ENCODE measurements around the gene DIPK1B.
"Not testable (repeated sequence)": the region's sequence is repeated elsewhere in the genome, so short reads cannot be mapped to it uniquely, and the experiment has no call there.

The DIPK1B gene

GRCh38 chr9:136759436-136760325 lies 47.3 kb downstream of the DIPK1B start:
- H3K4me3 Mint-ChIP-seq: no peak overlapping the region

GRCh38 chr9:136760424-136760823 lies 48.1 kb downstream of the DIPK1B start:
- Mint-ChIP-seq H3K9me3 (peaks cover 13% of the 10 kb centered on the region), H3K4me3 (no peak overlapping the region), H3K27me3 (ENCODE audit: low read depth) (no peaks in the 10 kb centered on the region), H3K4me1 (ENCODE audit: low read depth) (no peaks in the 10 kb centered on the region), H3K27ac (no peak overlapping the region), H3K36me3 (ENCODE audit: low read depth) (peaks cover 3% of the 10 kb centered on the region)

More at GRCh38 chr9:136759436-136760325, 47.3 kb downstream of the DIPK1B start:
- Mint-ChIP-seq H3K27me3 (ENCODE audit: low read depth) (no peaks in the 10 kb centered on the region), H3K27ac (no peak overlapping the region), H3K9me3 (peaks cover 15% of the 10 kb centered on the region), H3K4me1 (ENCODE audit: low read depth) (no peaks in the 10 kb centered on the region), H3K36me3 (ENCODE audit: low read depth) (peaks cover 3% of the 10 kb centered on the region)

GRCh38 chr9:136760834-136761544 lies 48.6 kb downstream of the DIPK1B start:
- H3K27me3 Mint-ChIP-seq (ENCODE audit: low read depth); H3K4me1 Mint-ChIP-seq (ENCODE audit: low read depth); H3K36me3 Mint-ChIP-seq (ENCODE audit: low read depth); H3K9me3 Mint-ChIP-seq; H3K27ac Mint-ChIP-seq; H3K4me3 Mint-ChIP-seq: not testable (repeated sequence)

- Mint-ChIP-seq H3K36me3 (ENCODE audit: low read depth) (no peaks in the 10 kb centered on the region), H3K27me3 (ENCODE audit: low read depth) (no peaks in the 10 kb centered on the region), H3K4me1 (ENCODE audit: low read depth) (peaks cover 2% of the 10 kb centered on the region), H3K27ac (no peak overlapping the region), H3K4me3 (no peak overlapping the region), H3K9me3 (peaks cover 1% of the 10 kb centered on the region)
Measured at GRCh38 chr9:136761545-136761981, 49.2 kb downstream of the DIPK1B start.

GRCh38 chr9:136762221-136762691 lies 49.9 kb downstream of the DIPK1B start:
- peaks cover 7% of the 10 kb centered on the region for H3K4me1 Mint-ChIP-seq (ENCODE audit: low read depth)
- H3K36me3 Mint-ChIP-seq (ENCODE audit: low read depth): no peaks in the 10 kb centered on the region
- H3K4me3 Mint-ChIP-seq: no peak overlapping the region
- H3K27me3 Mint-ChIP-seq (ENCODE audit: low read depth): no peaks in the 10 kb centered on the region
- H3K27ac Mint-ChIP-seq: no peak overlapping the region
- no peaks in the 10 kb centered on the region for H3K9me3 Mint-ChIP-seq

- H3K4me1 Mint-ChIP-seq (ENCODE audit: low read depth): peaks cover 7% of the 10 kb centered on the region
- peaks cover 4% of the 10 kb centered on the region for H3K27me3 Mint-ChIP-seq (ENCODE audit: low read depth)
- no peak overlapping the region for H3K4me3 Mint-ChIP-seq
- no peaks in the 10 kb centered on the region for H3K36me3 Mint-ChIP-seq (ENCODE audit: low read depth)
- no peak overlapping the region for H3K27ac Mint-ChIP-seq
- H3K9me3 Mint-ChIP-seq: no peaks in the 10 kb centered on the region
Measured at GRCh38 chr9:136762915-136763648, 50.7 kb downstream of the DIPK1B start.

- Mint-ChIP-seq H3K27ac (no peak overlapping the region), H3K36me3 (ENCODE audit: low read depth) (no peaks in the 10 kb centered on the region), H3K27me3 (ENCODE audit: low read depth) (peaks cover 4% of the 10 kb centered on the region)
Measured at GRCh38 chr9:136763649-136764035, 51.3 kb downstream of the DIPK1B start.

GRCh38 chr9:136764301-136764891 lies 52.0 kb downstream of the DIPK1B start, which contains the start of gene LCN15:
TSS of gene LCN15 (minus strand) at chr9:136764518. CDS start at chr9:136764488, 30 bp downstream.
- H3K27me3 Mint-ChIP-seq (ENCODE audit: low read depth): peaks cover 4% of the 10 kb centered on the region
- H3K36me3 Mint-ChIP-seq (ENCODE audit: low read depth): no peaks in the 10 kb centered on the region
- no peak within 1 kb of the TSS for H3K4me3 Mint-ChIP-seq
- H3K9me3 Mint-ChIP-seq: no peaks in the 10 kb centered on the region
- H3K27ac Mint-ChIP-seq: no peak within 1 kb of the TSS
- peaks cover 7% of the 10 kb centered on the region for H3K4me1 Mint-ChIP-seq (ENCODE audit: low read depth)

More at GRCh38 chr9:136763649-136764035, 51.3 kb downstream of the DIPK1B start:
- Mint-ChIP-seq H3K9me3 (no peaks in the 10 kb centered on the region), H3K4me1 (ENCODE audit: low read depth) (peaks cover 7% of the 10 kb centered on the region), H3K4me3 (no peak overlapping the region)

- H3K9me3 Mint-ChIP-seq: no peaks in the 10 kb centered on the region
- H3K27me3 Mint-ChIP-seq (ENCODE audit: low read depth): peaks cover 4% of the 10 kb centered on the region
- peaks cover 7% of the 10 kb centered on the region for H3K4me1 Mint-ChIP-seq (ENCODE audit: low read depth)
- no peaks in the 10 kb centered on the region for H3K36me3 Mint-ChIP-seq (ENCODE audit: low read depth)
- H3K27ac Mint-ChIP-seq: no peak overlapping the region
- no peak overlapping the region for H3K4me3 Mint-ChIP-seq
Measured at GRCh38 chr9:136765041-136765440, 52.7 kb downstream of the DIPK1B start.

GRCh38 chr9:136765745-136766409 lies 53.5 kb downstream of the DIPK1B start:
- not testable (repeated sequence) for H3K27me3 Mint-ChIP-seq (ENCODE audit: low read depth); H3K9me3 Mint-ChIP-seq; H3K4me3 Mint-ChIP-seq; H3K36me3 Mint-ChIP-seq (ENCODE audit: low read depth); H3K27ac Mint-ChIP-seq; H3K4me1 Mint-ChIP-seq (ENCODE audit: low read depth)

- H3K27me3 Mint-ChIP-seq (ENCODE audit: low read depth); H3K27ac Mint-ChIP-seq; H3K4me3 Mint-ChIP-seq; H3K4me1 Mint-ChIP-seq (ENCODE audit: low read depth); H3K36me3 Mint-ChIP-seq (ENCODE audit: low read depth); H3K9me3 Mint-ChIP-seq: not testable (repeated sequence)
Measured at GRCh38 chr9:136766410-136767120, 54.2 kb downstream of the DIPK1B start.

GRCh38 chr9:136769710-136770191 lies 57.4 kb downstream of the DIPK1B start:
- peaks cover 7% of the 10 kb centered on the region for H3K4me1 Mint-ChIP-seq (ENCODE audit: low read depth)
- no peaks in the 10 kb centered on the region for H3K36me3 Mint-ChIP-seq (ENCODE audit: low read depth)
- H3K27ac Mint-ChIP-seq: no peak overlapping the region
- peaks cover 10% of the 10 kb centered on the region for H3K9me3 Mint-ChIP-seq
- H3K27me3 Mint-ChIP-seq (ENCODE audit: low read depth): peaks cover 4% of the 10 kb centered on the region
- no peak overlapping the region for H3K4me3 Mint-ChIP-seq

- no peak overlapping the region for H3K4me3 Mint-ChIP-seq
- H3K9me3 Mint-ChIP-seq: peaks cover 10% of the 10 kb centered on the region
- no peaks in the 10 kb centered on the region for H3K36me3 Mint-ChIP-seq (ENCODE audit: low read depth)
- H3K27me3 Mint-ChIP-seq (ENCODE audit: low read depth): peaks cover 6% of the 10 kb centered on the region
- peaks cover under 1% of the 10 kb centered on the region for H3K4me1 Mint-ChIP-seq (ENCODE audit: low read depth)
- no peak overlapping the region for H3K27ac Mint-ChIP-seq
Measured at GRCh38 chr9:136771907-136772415, 59.6 kb downstream of the DIPK1B start.
